Spleen (tissue), 7 donors: Measurements from ENCODE around the gene IL18.

Source experiments
- POLR2A ChIP-seq, 3 donors: fragments of 450-650 bp; IDR thresholded peaks; one replicate each; pipeline ENCODE4 v1.5.1; 2017; ENCODE audit warnings: antibody characterized with exemption in 3 of 3, mild to moderate bottlenecking in 1 of 3
- TF ChIP-seq, protein P1 (sequence below), 11 experiments: fragments of 200-600 bp in 7 of 11; fragments of 450-650 bp in 4 of 11; sonication (generic) in 4 of 11; IDR thresholded peaks in 8 of 11; conservative IDR thresholded peaks in 3 of 11; 1 replicate in 7 of 11; 2 replicates in 4 of 11; pipeline versions ENCODE4 v1.4.0 to v1.8.0; 2016 to 2021; ENCODE audit warnings: antibody characterized with exemption in 11 of 11, inconsistent platforms in 4 of 11, mild to moderate bottlenecking in 1 of 11
- donor health status: DM: no; HTN: no; CAD: no; lungs with moderate emphysema.
- donor health status: DM: no; HTN: no; CAD: no.
- donor health status: DM: no; HTN: no; CAD: no.

DNA sequence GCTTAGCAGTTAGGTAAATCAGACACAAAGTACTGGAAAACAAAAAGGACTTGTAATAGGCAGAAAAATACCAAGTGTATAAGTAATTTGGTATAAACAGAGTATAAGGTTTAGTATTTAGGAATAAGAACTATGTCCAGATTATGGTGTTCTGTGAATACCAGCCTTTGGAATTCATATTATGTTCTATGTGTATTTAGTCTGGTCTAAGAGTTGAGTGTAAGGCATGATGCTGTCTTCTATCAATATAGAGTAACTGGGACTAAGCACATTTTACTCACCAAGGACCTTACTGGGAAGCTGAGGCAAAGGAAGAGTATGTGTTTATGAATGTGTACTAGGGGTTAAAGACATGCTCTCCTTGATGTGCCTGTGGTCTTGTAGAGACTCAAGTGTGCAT is 67.7 kb downstream of the IL18 start:
- TF ChIP-seq POLR2A (IDR thresholded peaks at IDR 0.05) = no peak
- TF ChIP-seq, protein P1, sequence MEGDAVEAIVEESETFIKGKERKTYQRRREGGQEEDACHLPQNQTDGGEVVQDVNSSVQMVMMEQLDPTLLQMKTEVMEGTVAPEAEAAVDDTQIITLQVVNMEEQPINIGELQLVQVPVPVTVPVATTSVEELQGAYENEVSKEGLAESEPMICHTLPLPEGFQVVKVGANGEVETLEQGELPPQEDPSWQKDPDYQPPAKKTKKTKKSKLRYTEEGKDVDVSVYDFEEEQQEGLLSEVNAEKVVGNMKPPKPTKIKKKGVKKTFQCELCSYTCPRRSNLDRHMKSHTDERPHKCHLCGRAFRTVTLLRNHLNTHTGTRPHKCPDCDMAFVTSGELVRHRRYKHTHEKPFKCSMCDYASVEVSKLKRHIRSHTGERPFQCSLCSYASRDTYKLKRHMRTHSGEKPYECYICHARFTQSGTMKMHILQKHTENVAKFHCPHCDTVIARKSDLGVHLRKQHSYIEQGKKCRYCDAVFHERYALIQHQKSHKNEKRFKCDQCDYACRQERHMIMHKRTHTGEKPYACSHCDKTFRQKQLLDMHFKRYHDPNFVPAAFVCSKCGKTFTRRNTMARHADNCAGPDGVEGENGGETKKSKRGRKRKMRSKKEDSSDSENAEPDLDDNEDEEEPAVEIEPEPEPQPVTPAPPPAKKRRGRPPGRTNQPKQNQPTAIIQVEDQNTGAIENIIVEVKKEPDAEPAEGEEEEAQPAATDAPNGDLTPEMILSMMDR (IDR thresholded peaks at IDR 0.05 in 8 of 11, conservative IDR thresholded peaks at IDR 0.05 in 3 of 11) = no peak
